Left ventricle myocardium inferior (tissue), 1 donor: ENCODE results near the gene RND1. TPM values are rescaled to one million over a fixed set of nuclear protein-coding genes. Genes with fewer than 3 reads are reported as not detected.
"Not testable (repeated sequence)": the region's sequence is repeated elsewhere in the genome, so short reads cannot be mapped to it uniquely, and the experiment has no call there.

Experiments used
- DNase-seq: peaks from one replicate; pipeline ENCODE4 v3.0.0-alpha.2; 2020
- H3K27ac ChIP-seq: fragments of 200-600 bp; replicated peaks from 2 replicates; pipeline ENCODE4 v1.8.0; 2021
- H3K27me3 ChIP-seq: fragments of 200-600 bp; 2 replicates; pipeline ENCODE4 v1.8.0; 2021; ENCODE audit warnings: low read depth
- H3K36me3 ChIP-seq: fragments of 200-600 bp; 2 replicates; pipeline ENCODE4 v1.8.0; 2021
- H3K4me1 ChIP-seq: fragments of 200-600 bp; 2 replicates; pipeline ENCODE4 v1.8.0; 2021
- H3K4me3 ChIP-seq: fragments of 200-600 bp; 2 replicates; pipeline ENCODE4 v1.8.0; 2021; ENCODE audit warnings: mild to moderate bottlenecking, moderate library complexity
- H3K9me3 ChIP-seq: fragments of 200-600 bp; replicated peaks from 2 replicates; pipeline ENCODE4 v1.8.0; 2021
- CTCF ChIP-seq: fragments of 200-600 bp; IDR thresholded peaks from 2 replicates; pipeline ENCODE4 v1.8.0; 2021; ENCODE audit warnings: antibody characterized with exemption, mild to moderate bottlenecking, borderline replicate concordance
- intact Hi-C: fragments of 100-400 bp; cut with micrococcal nuclease; formaldehyde crosslinking; loops from one replicate; pipeline ENCODE4 v1.11.0; 2022
- total RNA-seq: library from RNA; stranded (reverse); fragmentation: NEBNext Ultra II Directional; extraction: Animal tissue kit (Norgen Biotek cat#: 25700); gene quantifications from one replicate; pipeline ENCODE4 v1.2.1, GENCODE V29; 2021
- donor health status: DM: no; HTN: yes; CAD: no; lungs with severe emphysema.

RND1 gene
- total RNA-seq, 1 donor from 2014 or later, result 0.47 TPM

GRCh38 chr12:48852734-48853688, 12.7 kb downstream of the RND1 start:
- DNase-seq, result peak; percentile 73
- Histone ChIP-seq H3K4me3 (peak overlapping the region; percentile 98), H3K27ac (peak overlapping the region; percentile 88), H3K9me3 (no peaks in the 10 kb centered on the region), H3K36me3 (no peaks in the 10 kb centered on the region), H3K27me3 (no peaks in the 10 kb centered on the region), H3K4me1 (peaks cover 34% of the 10 kb centered on the region)
- intact Hi-C loops, result no loop called here
- peak; percentile 91 for TF ChIP-seq CTCF

- Histone ChIP-seq H3K36me3 (no peaks in the 10 kb centered on the region), H3K27ac (peak within 1 kb of the TSS; percentile 88), H3K9me3 (no peaks in the 10 kb centered on the region), H3K4me3 (peak within 1 kb of the TSS; percentile 98), H3K4me1 (peaks cover 38% of the 10 kb centered on the region), H3K27me3 (no peaks in the 10 kb centered on the region)
- DNase-seq, result peak; percentile 94
- TF ChIP-seq CTCF, result no peak
- intact Hi-C loops, result no loop called here
These were observed 13.6 kb downstream of the RND1 start, which contains the start of gene DDX23 for GRCh38 chr12:48851883-48852733. Gene DDX23 (minus strand): TSS chr12:48852163. CDS start chr12:48845782, 6,381 bp downstream.

GRCh38 chr12:48842021-48842420, 23.6 kb downstream of the RND1 start:
- DNase-seq, H3K9me3 ChIP-seq, intact Hi-C loops, H3K27me3 ChIP-seq, H3K4me3 ChIP-seq, H3K4me1 ChIP-seq, H3K27ac ChIP-seq: not testable (repeated sequence)
- H3K36me3 ChIP-seq, result peaks cover 76% of the 10 kb centered on the region

- H3K9me3 ChIP-seq, result no peaks in the 10 kb centered on the region
- no peak for DNase-seq
These were observed 27.6 kb downstream of the RND1 start for GRCh38 chr12:48838048-48838447.

GRCh38 chr12:48832321-48833060, 33.2 kb downstream of the RND1 start:
- TF ChIP-seq CTCF, result no peak
- H3K27me3 ChIP-seq, result no peaks in the 10 kb centered on the region
- no peak for DNase-seq
- no peaks in the 10 kb centered on the region for H3K9me3 ChIP-seq
- H3K36me3 ChIP-seq, result peaks cover 95% of the 10 kb centered on the region
- H3K4me1 ChIP-seq, result no peaks in the 10 kb centered on the region
- H3K4me3 ChIP-seq, result no peak overlapping the region
- H3K27ac ChIP-seq, result no peak overlapping the region
- intact Hi-C loops, result no loop called here

More at GRCh38 chr12:48838048-48838447, 27.6 kb downstream of the RND1 start:
- Histone ChIP-seq H3K36me3 (peaks cover 90% of the 10 kb centered on the region), H3K27ac (no peak overlapping the region), H3K4me1 (no peaks in the 10 kb centered on the region), H3K4me3 (no peak overlapping the region), H3K27me3 (no peaks in the 10 kb centered on the region)
- intact Hi-C loops, result no loop called here
- no peak for TF ChIP-seq CTCF
